H1 (cell line): ENCODE data around the gene FAM120A. TPM values are rescaled to one million over a fixed set of nuclear protein-coding genes. Genes with fewer than 3 reads are reported as not detected.

ENCODE experiments used
- CTCF ChIA-PET: fragments of 300-600 bp; sonication (Branson Sonifier 250); formaldehyde crosslinking; loops from one replicate; lab custom pipeline; 2021; ENCODE audit not compliant: partially characterized antibody; lab: Charles Lee
- POLR2A ChIA-PET: fragments of 300-600 bp; sonication (Branson Sonifier 250); formaldehyde crosslinking; loops from one replicate; lab custom pipeline; 2021; ENCODE audit warnings: inconsistent platforms; ENCODE audit not compliant: partially characterized antibody; lab: Charles Lee
- DNase-seq, 2 experiments: peaks; one replicate each; pipeline versions ENCODE4 v3.0.0 to v3.0.0-alpha.2; 2010 to 2022; ENCODE audit warnings: low spot score in 2 of 2, low read depth in 1 of 2, mixed read lengths in 1 of 2
- FAIRE-seq: peaks from 2 replicates; lab custom pipeline; 2011; peaks lifted over from hg19 to GRCh38; lab: Jason Lieb, UNC
- H2AFZ ChIP-seq: 2 replicates; pipeline ENCODE4 v1.8.1; 2012; ENCODE audit warnings: low read length, inconsistent platforms
- H2AK5ac ChIP-seq: 2 replicates; pipeline ENCODE4 v1.6.1; 2013; ENCODE audit warnings: low read depth, low read length
- H2BK120ac ChIP-seq: replicated peaks from 2 replicates; pipeline ENCODE3; 2013; ENCODE audit warnings: low read depth, low read length, inconsistent platforms
- H2BK12ac ChIP-seq: 2 replicates; pipeline ENCODE4 v1.6.1; 2013; ENCODE audit warnings: low read depth, low read length
- H2BK15ac ChIP-seq: 2 replicates; pipeline ENCODE4 v1.6.1; 2013; ENCODE audit warnings: low read length
- H2BK20ac ChIP-seq: 2 replicates; pipeline ENCODE4 v1.6.1; 2013; ENCODE audit warnings: low read length
- H2BK5ac ChIP-seq: 2 replicates; pipeline ENCODE4 v1.6.1; 2013; ENCODE audit warnings: low read depth, low read length
- H3K14ac ChIP-seq: 2 replicates; pipeline ENCODE4 v1.6.1; 2013; ENCODE audit warnings: inconsistent platforms; ENCODE audit not compliant: insufficient read length
- H3K18ac ChIP-seq: 2 replicates; pipeline ENCODE4 v1.6.1; 2013; ENCODE audit warnings: low read length; ENCODE audit errors: extremely low read depth
- H3K23ac ChIP-seq: 2 replicates; pipeline ENCODE4 v1.6.1; 2013; ENCODE audit warnings: inconsistent platforms; ENCODE audit not compliant: insufficient read length
- H3K23me2 ChIP-seq: 2 replicates; pipeline ENCODE4 v1.6.1; 2013; ENCODE audit warnings: low read depth, low read length
- H3K27ac ChIP-seq: 2 replicates; pipeline ENCODE4 v1.6.1; 2011; ENCODE audit warnings: low read depth, low read length, inconsistent platforms
- H3K27me3 ChIP-seq, 4 experiments: replicated peaks in 1 of 4; 1 replicate in 1 of 4; 2 replicates in 3 of 4; pipeline versions ENCODE4 v1.6.1 to v1.8.1; 2011 to 2013; ENCODE audit warnings: low read length in 3 of 4, mild to moderate bottlenecking in 3 of 4, inconsistent platforms in 2 of 4, mixed read lengths in 2 of 4, moderate library complexity in 1 of 4; ENCODE audit not compliant: control insufficient read depth in 3 of 4, insufficient read depth in 3 of 4; ENCODE audit errors: extremely low read depth in 1 of 4
- H3K36me3 ChIP-seq, 4 experiments: 2 replicates each; pipeline versions ENCODE4 v1.6.1 to v1.8.1; 2011 to 2013; ENCODE audit warnings: mild to moderate bottlenecking in 4 of 4, low read length in 3 of 4, moderate library complexity in 2 of 4, control low read depth in 1 of 4, inconsistent platforms in 1 of 4; ENCODE audit not compliant: insufficient read depth in 4 of 4, control insufficient read depth in 2 of 4
- H3K4ac ChIP-seq: replicated peaks from 2 replicates; pipeline ENCODE3; 2013; ENCODE audit warnings: low read length, low read depth, mixed read lengths, inconsistent platforms; ENCODE audit not compliant: insufficient read length
- H3K4me1 ChIP-seq, 4 experiments: replicated peaks in 1 of 4; 1 replicate in 1 of 4; 2 replicates in 3 of 4; pipeline versions ENCODE4 v1.6.1 to v1.8.1; 2011 to 2013; ENCODE audit warnings: low read length in 3 of 4, inconsistent platforms in 2 of 4, mixed read lengths in 1 of 4; ENCODE audit not compliant: insufficient read depth in 4 of 4, control insufficient read depth in 3 of 4
- H3K4me2 ChIP-seq, 2 experiments: 2 replicates each; pipeline versions ENCODE4 v1.6.1 to v1.8.1; 2011 to 2013; ENCODE audit warnings: low read depth in 2 of 2, low read length in 2 of 2, control low read depth in 1 of 2, inconsistent platforms in 1 of 2, mild to moderate bottlenecking in 1 of 2; ENCODE audit not compliant: insufficient read depth in 1 of 2
- H3K4me3 ChIP-seq, 4 experiments: fragments of 200-600, 300-600 bp in 1 of 4; sonication (generic), shearing (Covaris generic), sonication (Bioruptor Twin) in 1 of 4; 2 replicates each; pipeline versions ENCODE4 v1.5.1 to v1.8.1; 2011 to 2016; ENCODE audit warnings: low read length in 4 of 4, low read depth in 3 of 4, control low read depth in 2 of 4, inconsistent platforms in 2 of 4, mild to moderate bottlenecking in 2 of 4, mixed read lengths in 1 of 4, moderate library complexity in 1 of 4; ENCODE audit not compliant: insufficient read depth in 2 of 4; ENCODE audit errors: extremely low read depth in 1 of 4
- H3K56ac ChIP-seq: replicated peaks from 2 replicates; pipeline ENCODE3; 2013; ENCODE audit warnings: low read depth, mild to moderate bottlenecking, mixed read lengths, low read length, inconsistent platforms; ENCODE audit not compliant: insufficient read length
- H3K79me1 ChIP-seq: 2 replicates; pipeline ENCODE4 v1.6.1; 2013; ENCODE audit warnings: low read depth, low read length, control low read depth
- H3K79me2 ChIP-seq, 2 experiments: 2 replicates each; pipeline versions ENCODE4 v1.6.1 to v1.8.1; 2012 to 2013; ENCODE audit warnings: low read length in 2 of 2, mild to moderate bottlenecking in 2 of 2, inconsistent platforms in 1 of 2; ENCODE audit not compliant: insufficient read depth in 2 of 2, control insufficient read depth in 1 of 2
- H3K9ac ChIP-seq, 4 experiments: replicated peaks in 1 of 4; 1 replicate in 1 of 4; 2 replicates in 3 of 4; pipeline versions ENCODE4 v1.6.1 to v1.8.1; 2011 to 2013; ENCODE audit warnings: low read depth in 3 of 4, low read length in 3 of 4, control low read depth in 2 of 4, mild to moderate bottlenecking in 2 of 4, moderate library complexity in 2 of 4, inconsistent platforms in 1 of 4; ENCODE audit errors: extremely low read depth in 1 of 4
- H3K9me3 ChIP-seq, 2 experiments: 2 replicates each; pipeline versions ENCODE4 v1.6.1 to v1.8.1; 2012 to 2013; ENCODE audit warnings: mild to moderate bottlenecking in 2 of 2, moderate library complexity in 2 of 2, control low read depth in 1 of 2, inconsistent platforms in 1 of 2, low read depth in 1 of 2, low read length in 1 of 2, mixed read lengths in 1 of 2; ENCODE audit not compliant: insufficient read depth in 2 of 2
- H4K20me1 ChIP-seq, 2 experiments: replicated peaks in 1 of 2; 2 replicates each; pipeline versions ENCODE3 to v1.8.1; 2011 to 2013; ENCODE audit warnings: inconsistent platforms in 2 of 2, low read length in 2 of 2, mild to moderate bottlenecking in 1 of 2; ENCODE audit not compliant: insufficient read depth in 2 of 2, control insufficient read depth in 1 of 2
- H4K5ac ChIP-seq: 2 replicates; pipeline ENCODE4 v1.6.1; 2013; ENCODE audit warnings: low read length, low read depth, mixed read lengths, inconsistent platforms; ENCODE audit not compliant: insufficient read length
- H4K8ac ChIP-seq: 2 replicates; pipeline ENCODE4 v1.8.0; 2013; ENCODE audit warnings: mild to moderate bottlenecking, moderate library complexity, low read length, inconsistent platforms; ENCODE audit not compliant: insufficient read depth; ENCODE audit errors: extremely low read depth
- H4K91ac ChIP-seq: replicated peaks from 2 replicates; pipeline ENCODE3; 2013; ENCODE audit warnings: low read length, mixed read lengths, inconsistent platforms; ENCODE audit not compliant: insufficient read length
- BRCA1 ChIP-seq: IDR thresholded peaks from 2 replicates; pipeline ENCODE4 v1.6.1; 2012; ENCODE audit warnings: low read depth, low read length, improper control_type of control experiment
- EGR1 ChIP-seq: IDR thresholded peaks from 2 replicates; pipeline ENCODE4 v1.6.1; 2011; ENCODE audit warnings: low read depth, low read length, borderline replicate concordance
- HDAC6 ChIP-seq: IDR thresholded peaks from one replicate; pipeline ENCODE4 v1.7.1; 2012; ENCODE audit warnings: low read depth, mild to moderate bottlenecking, inconsistent platforms, low read length, moderate library complexity
- JUND ChIP-seq: IDR thresholded peaks from 2 replicates; pipeline ENCODE4 v1.6.1; 2011; ENCODE audit warnings: mild to moderate bottlenecking, improper control_type of control experiment, low read length
- NRF1 ChIP-seq: IDR thresholded peaks from 2 replicates; pipeline ENCODE4 v1.6.1; 2011; ENCODE audit warnings: mild to moderate bottlenecking, low read depth, low read length, improper control_type of control experiment
- PHF8 ChIP-seq: fragments of 200-600 bp; sonication (generic); conservative IDR thresholded peaks from 2 replicates; pipeline ENCODE4 v1.7.1; 2012; ENCODE audit warnings: low read depth, mild to moderate bottlenecking, inconsistent platforms, low read length, moderate library complexity
- POLR2AphosphoS5 ChIP-seq: IDR thresholded peaks from 2 replicates; pipeline ENCODE4 v1.6.1; 2011; ENCODE audit warnings: low read depth, low read length
- RBBP5 ChIP-seq: IDR thresholded peaks from 2 replicates; pipeline ENCODE4 v1.7.1; 2012; ENCODE audit warnings: low read depth, mild to moderate bottlenecking, inconsistent platforms, low read length, moderate library complexity, borderline replicate concordance
- SIN3A ChIP-seq, 2 experiments: IDR thresholded peaks in 1 of 2; conservative IDR thresholded peaks in 1 of 2; 2 replicates each; pipeline ENCODE4 v1.6.1; 2011 to 2012; ENCODE audit warnings: low read length in 2 of 2, improper control_type of control experiment in 1 of 2, low read depth in 1 of 2, mild to moderate bottlenecking in 1 of 2
- SRF ChIP-seq: IDR thresholded peaks from 2 replicates; pipeline ENCODE4 v1.6.1; 2011; ENCODE audit warnings: mild to moderate bottlenecking, low read depth, low read length, moderate library complexity
- TAF1 ChIP-seq: IDR thresholded peaks from 2 replicates; pipeline ENCODE4 v1.6.1; 2011; ENCODE audit warnings: mild to moderate bottlenecking, low read depth, low read length
- TBP ChIP-seq: IDR thresholded peaks from 2 replicates; pipeline ENCODE4 v1.6.1; 2011; ENCODE audit warnings: low read depth, low read length, improper control_type of control experiment
- TCF12 ChIP-seq: IDR thresholded peaks from 2 replicates; pipeline ENCODE4 v1.6.1; 2011; ENCODE audit warnings: low read depth, mild to moderate bottlenecking, low read length
- TEAD4 ChIP-seq: IDR thresholded peaks from 2 replicates; pipeline ENCODE4 v1.6.1; 2012; ENCODE audit warnings: low read depth, low read length, inconsistent platforms, mixed read lengths
- WGBS, 2 experiments: shearing (Covaris generic) in 1 of 2; methylation state at CpG; one replicate each; pipeline versions ENCODE4 v1.1.6 to v1.1.7; 2013 to 2015; ENCODE audit warnings: low lambda C conversion rate in 2 of 2, mixed read lengths in 2 of 2, inconsistent platforms in 1 of 2, low coverage in 1 of 2, missing lambda C conversion rate in 1 of 2; ENCODE audit not compliant: insufficient replicate concordance in 2 of 2, insufficient coverage in 1 of 2, insufficient read length in 1 of 2; ENCODE audit errors: extremely low coverage in 1 of 2, missing lambda C conversion rate in 1 of 2; 5-methylcytosine and 5-hydroxymethylcytosine counted together
- polyA plus RNA-seq, 7 experiments: library from polyadenylated mRNA; depleted of rRNA in 3 of 7; stranded (reverse) in 5 of 7; unstranded in 2 of 7; fragments of >200 nt in 5 of 7; fragments of 200-250 nt in 2 of 7; gene quantifications; 1 replicate in 5 of 7; 2 replicates in 1 of 7; 4 replicates in 1 of 7; pipeline versions ENCODE4 v1.2.1 to v1.2.3, GENCODE V29; 2011 to 2013; ENCODE audit warnings: missing spikeins in 2 of 7, mixed read lengths in 2 of 7
- total RNA-seq: library from RNA; stranded (reverse); fragmentation: NEBNext Ultra II Directional; extraction: Animal tissue kit (Norgen Biotek cat#: 25700); gene quantifications from 2 replicates; pipeline ENCODE4 v1.2.1, GENCODE V29; 2021

The FAM120A gene
- total and polyA plus RNA-seq, 2 of the 8 experiments (the other 6 are each of a cell fraction or from before 2014, with no cell fraction given), result 24.9 to 54.7 TPM

DNA sequence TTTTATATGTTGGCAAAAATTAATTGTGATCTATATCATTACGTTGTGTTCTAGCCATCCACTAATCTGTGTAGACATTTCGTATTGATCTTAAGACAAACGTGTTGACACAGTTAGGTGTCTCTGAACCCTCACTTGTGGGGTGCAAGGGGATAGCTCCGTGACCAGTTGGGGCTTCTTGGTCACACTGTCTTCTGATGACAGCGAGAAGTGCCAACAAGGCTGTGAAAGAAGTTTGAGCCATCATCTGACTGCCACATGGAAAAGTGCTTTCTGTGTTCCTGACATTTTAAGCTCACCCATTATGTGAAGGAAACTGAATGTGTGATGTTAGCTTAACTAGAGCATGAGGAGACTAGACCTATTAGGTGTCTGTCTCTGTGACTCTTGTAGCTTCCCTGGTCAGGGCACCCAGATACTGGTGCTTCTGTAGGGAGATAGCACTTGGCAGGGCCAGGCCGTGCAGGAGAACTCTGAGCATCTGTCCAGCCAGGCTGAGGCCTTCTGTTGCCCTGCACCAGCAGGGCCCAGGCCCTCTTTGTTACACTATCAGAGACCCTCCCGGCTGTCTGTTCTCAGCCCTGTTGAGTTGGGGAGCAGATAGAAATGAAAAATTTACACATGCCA is 72.1 kb downstream of the FAM120A start:
- Histone ChIP-seq H3K36me3 (peaks cover 0 to 31% (median 4%) of the 10 kb centered on the region in 4 experiments; a peak in 3 of 8 replicates), H3K4me1 (no peaks in the 10 kb centered on the region), H4K20me1 (peaks cover 3% of the 10 kb centered on the region in 2 experiments), H3K27ac (no peak overlapping the region), H3K9me3 (no peaks in the 10 kb centered on the region), H2BK120ac (no peak overlapping the region), H3K79me1 (peaks cover 9% of the 10 kb centered on the region; the same call in 1 of the 2 replicates), H3K56ac (no peak overlapping the region), H3K4me3 (no peak overlapping the region), H2BK15ac (no peak overlapping the region), H3K4ac (no peak overlapping the region), H3K27me3 (no peaks in the 10 kb centered on the region), H3K9ac (no peak overlapping the region), H3K18ac (no peak overlapping the region), H2BK12ac (no peak overlapping the region), H2BK5ac (peak overlapping the region; percentile 48; the same call in 1 of the 2 replicates), H2AK5ac (no peak overlapping the region), H4K8ac (no peak overlapping the region), H2BK20ac (no peak overlapping the region), H3K79me2 (peaks cover 0 to 13% of the 10 kb centered on the region in 2 experiments; a peak in 2 of 4 replicates), H3K23me2 (no peaks in the 10 kb centered on the region), H4K91ac (no peak overlapping the region), H2AFZ (no peak overlapping the region), H3K23ac (no peak overlapping the region), H3K4me2 (no peak overlapping the region), H3K14ac (no peak overlapping the region), H4K5ac (no peak overlapping the region)
- 91% methylated on average over 7 of the region's 7 CpGs; no CpG with 5 or more reads in 1 of the 2 experiments for WGBS, 2 experiments
- DNase-seq, result no peak
- ChIA-PET CTCF (interaction anchor here (0.7 kb wide), 1 partner anchor 10 kb away, joined by 3 read pairs; no protein-coding TSS in a partner anchor), POLR2A (no interaction called here)
- FAIRE-seq, result no peak
- TF ChIP-seq BRCA1 (no peak), SRF (no peak), RBBP5 (no peak), EGR1 (no peak), TEAD4 (no peak), TCF12 (no peak), TAF1 (no peak), JUND (no peak), TBP (no peak), PHF8 (no peak), POLR2AphosphoS5 (no peak), SIN3A (conservative IDR thresholded peaks at IDR 0.05 in 1 of 2, IDR thresholded peaks at IDR 0.05 in 1 of 2; ENCODE audit: low read depth in 1 of 2, low read length in 2 of 2) (no peak), NRF1 (no peak), HDAC6 (no peak)
